ENCODE measurements around the gene WDR62.

GRCh38 chr19:36041831-36042230, 12.9 kb upstream of the WDR62 start:
- TF ChIP-seq EP300 (conservative IDR thresholded peaks at IDR 0.05; ENCODE audit: poor library complexity, severe bottlenecking) (no peak), TAF1 (IDR thresholded peaks at IDR 0.05; ENCODE audit: low read depth) (no peak), CTCF (IDR thresholded peaks at IDR 0.05; ENCODE audit: poor library complexity, severe bottlenecking) (no peak), REST (IDR thresholded peaks at IDR 0.05; ENCODE audit: borderline replicate concordance) (no peak), SMC3 (conservative IDR thresholded peaks at IDR 0.05; ENCODE audit: poor library complexity) (no peak)

Data from neural cell (in vitro differentiated cells).